Ovary (tissue), 3 donors: ENCODE measurements around the gene POLN.

ENCODE experiments used
- CTCF ChIP-seq, 3 donors: fragments of 450-650 bp in 2 of 3; fragments of 200-600 bp in 1 of 3; IDR thresholded peaks; one replicate each; pipeline versions ENCODE4 v1.5.1 to v1.8.0; 2016 to 2022; ENCODE audit warnings: antibody characterized with exemption in 3 of 3, mild to moderate bottlenecking in 1 of 3
- EP300 ChIP-seq: sonication (generic); formaldehyde crosslinking; IDR thresholded peaks from one replicate; pipeline ENCODE4 v1.6.1; 2017; ENCODE audit warnings: antibody characterized with exemption
- POLR2A ChIP-seq: fragments of 450-650 bp; IDR thresholded peaks from one replicate; pipeline ENCODE4 v1.6.1; 2017; ENCODE audit warnings: antibody characterized with exemption, mild to moderate bottlenecking, moderate library complexity
- donor health status: DM: no; HTN: no; CAD: no.

GRCh38 chr4:2258091-2259035 lies 16.4 kb upstream of the POLN start:
- TF ChIP-seq CTCF (IDR thresholded peaks at IDR 0.05) (no peak), POLR2A (no peak), EP300 (no peak)
